Trophoblast cell (in vitro differentiated cells and primary cell): Measurements from ENCODE around the gene PDHB.
A peak's percentile ranks its signal among the peaks of the same experiment; 100 is the strongest.

ENCODE experiments used
- DNase-seq, 2 donors: peaks; one replicate each; pipeline ENCODE4 v3.0.0-alpha.2; 2016
- H2AFZ ChIP-seq: 2 replicates; pipeline ENCODE4 v1.6.1; 2013; ENCODE audit warnings: low read length, moderate library complexity, mild to moderate bottlenecking; ENCODE audit not compliant: insufficient read depth, poor library complexity
- H2AK5ac ChIP-seq: 2 replicates; pipeline ENCODE4 v1.6.1; 2013; ENCODE audit warnings: mild to moderate bottlenecking, low read length
- H2BK120ac ChIP-seq: 2 replicates; pipeline ENCODE4 v1.6.1; 2013; ENCODE audit warnings: low read length, mild to moderate bottlenecking, moderate library complexity; ENCODE audit not compliant: insufficient read depth, poor library complexity
- H2BK12ac ChIP-seq: 2 replicates; pipeline ENCODE4 v1.6.1; 2013; ENCODE audit warnings: mild to moderate bottlenecking, low read length, moderate library complexity
- H2BK5ac ChIP-seq: 2 replicates; pipeline ENCODE4 v1.6.1; 2013; ENCODE audit warnings: low read length, low read depth, moderate library complexity, mild to moderate bottlenecking; ENCODE audit not compliant: poor library complexity
- H3K14ac ChIP-seq: 2 replicates; pipeline ENCODE4 v1.6.1; 2013; ENCODE audit warnings: mild to moderate bottlenecking, low read length
- H3K18ac ChIP-seq: 2 replicates; pipeline ENCODE4 v1.6.1; 2013; ENCODE audit warnings: mild to moderate bottlenecking, low read length
- H3K23ac ChIP-seq: 2 replicates; pipeline ENCODE4 v1.6.1; 2013; ENCODE audit warnings: low read length
- H3K27ac ChIP-seq: 2 replicates; pipeline ENCODE4 v1.5.1; 2013; ENCODE audit warnings: low read depth, mild to moderate bottlenecking, inconsistent platforms, low read length, moderate library complexity
- H3K27me3 ChIP-seq: 2 replicates; pipeline ENCODE4 v1.6.1; 2013; ENCODE audit warnings: inconsistent platforms, mild to moderate bottlenecking, low read length, moderate library complexity; ENCODE audit not compliant: insufficient read depth
- H3K36me3 ChIP-seq, 2 experiments: 1 replicate in 1 of 2; 2 replicates in 1 of 2; pipeline ENCODE4 v1.6.1; 2013; ENCODE audit warnings: low read length in 2 of 2, mild to moderate bottlenecking in 2 of 2, moderate library complexity in 1 of 2; ENCODE audit not compliant: insufficient read depth in 2 of 2, control insufficient read depth in 1 of 2
- H3K4ac ChIP-seq: 2 replicates; pipeline ENCODE4 v1.6.1; 2013; ENCODE audit warnings: low read depth, mild to moderate bottlenecking, low read length, moderate library complexity
- H3K4me1 ChIP-seq, 2 experiments: 1 replicate in 1 of 2; 2 replicates in 1 of 2; pipeline ENCODE4 v1.6.1; 2013; ENCODE audit warnings: low read length in 2 of 2, mild to moderate bottlenecking in 2 of 2, moderate library complexity in 1 of 2; ENCODE audit not compliant: insufficient read depth in 2 of 2, control insufficient read depth in 1 of 2
- H3K4me2 ChIP-seq: 2 replicates; pipeline ENCODE4 v1.6.1; 2013; ENCODE audit warnings: inconsistent platforms, mild to moderate bottlenecking, low read length, moderate library complexity
- H3K4me3 ChIP-seq: 2 replicates; pipeline ENCODE4 v1.5.1; 2013; ENCODE audit warnings: mild to moderate bottlenecking, low read depth, low read length, inconsistent platforms
- H3K79me1 ChIP-seq: one replicate; pipeline ENCODE4 v1.6.1; 2013; ENCODE audit warnings: low read length
- H3K79me2 ChIP-seq: 2 replicates; pipeline ENCODE4 v1.6.1; 2013; ENCODE audit warnings: low read length, mild to moderate bottlenecking; ENCODE audit not compliant: control insufficient read depth, insufficient read depth, poor library complexity
- H3K9ac ChIP-seq: 2 replicates; pipeline ENCODE4 v1.6.1; 2013; ENCODE audit warnings: mild to moderate bottlenecking, low read length
- H3K9me3 ChIP-seq: 2 replicates; pipeline ENCODE4 v1.6.1; 2013; ENCODE audit warnings: low read depth, mild to moderate bottlenecking, control low read depth, inconsistent platforms, low read length; ENCODE audit not compliant: insufficient read depth
- H4K12ac ChIP-seq: 2 replicates; pipeline ENCODE4 v1.6.1; 2013; ENCODE audit warnings: low read depth, mild to moderate bottlenecking, low read length, moderate library complexity
- H4K8ac ChIP-seq: 2 replicates; pipeline ENCODE4 v1.6.1; 2013; ENCODE audit warnings: low read depth, mild to moderate bottlenecking, low read length, moderate library complexity
- H4K91ac ChIP-seq: one replicate; pipeline ENCODE4 v1.6.1; 2013; ENCODE audit warnings: low read depth, mild to moderate bottlenecking, low read length, moderate library complexity
- WGBS: extraction: QIAGEN DNeasy Blood & Tissue Kit; methylation state at CpG from one replicate; pipeline ENCODE4 v1.1.7; 2013; ENCODE audit warnings: missing lambda C conversion rate; ENCODE audit not compliant: insufficient read length, insufficient coverage; ENCODE audit errors: extremely low coverage; 5-methylcytosine and 5-hydroxymethylcytosine counted together

The PDHB gene

GRCh38 chr3:58411036-58411435, 22.6 kb downstream of the PDHB start:
- WGBS: no CpG with 5 or more reads among the region's 3 CpGs
- Histone ChIP-seq H3K36me3 (peaks cover 0 to 2% of the 10 kb centered on the region in 2 experiments), H3K14ac (no peak overlapping the region), H3K4me1 (peaks cover 2 to 6% of the 10 kb centered on the region in 2 experiments), H3K27me3 (no peaks in the 10 kb centered on the region), H3K9me3 (no peaks in the 10 kb centered on the region), H2BK120ac (no peak overlapping the region), H3K79me1 (no peaks in the 10 kb centered on the region), H4K91ac (no peak overlapping the region), H3K4me3 (no peak overlapping the region), H2BK12ac (no peak overlapping the region), H3K79me2 (no peaks in the 10 kb centered on the region), H3K4me2 (no peak overlapping the region), H2AFZ (no peak overlapping the region), H3K18ac (no peak overlapping the region), H3K23ac (no peak overlapping the region), H2BK5ac (no peak overlapping the region), H3K27ac (no peak overlapping the region), H3K9ac (no peak overlapping the region), H4K8ac (no peak overlapping the region), H3K4ac (no peak overlapping the region), H2AK5ac (no peak overlapping the region), H4K12ac (no peak overlapping the region)
- peak; percentile 54 to 76 for DNase-seq

GRCh38 chr3:58409663-58410062, 24.0 kb downstream of the PDHB start:
- WGBS: no CpG with 5 or more reads among the region's 3 CpGs
- H2AFZ ChIP-seq: no peak overlapping the region
- H3K4me3 ChIP-seq: no peak overlapping the region

GRCh38 chr3:58408906-58409305, 24.7 kb downstream of the PDHB start:
- no peak overlapping the region for H3K14ac ChIP-seq
- H3K27me3 ChIP-seq: no peaks in the 10 kb centered on the region
- peak; percentile 61 to 83 for DNase-seq
- H2BK12ac ChIP-seq: no peak overlapping the region
- no peak overlapping the region for H4K8ac ChIP-seq
- H2BK5ac ChIP-seq: no peak overlapping the region
- H3K27ac ChIP-seq: no peak overlapping the region
- H3K79me2 ChIP-seq: no peaks in the 10 kb centered on the region
- no peak overlapping the region for H2AFZ ChIP-seq
- H3K9ac ChIP-seq: no peak overlapping the region
- WGBS: no CpG with 5 or more reads among the region's 5 CpGs
- no peak overlapping the region for H3K4me3 ChIP-seq
- no peaks in the 10 kb centered on the region for H3K79me1 ChIP-seq
- H4K91ac ChIP-seq: no peak overlapping the region
- no peak overlapping the region for H3K18ac ChIP-seq
- no peak overlapping the region for H2BK120ac ChIP-seq
- H3K36me3 ChIP-seq: peaks cover 0 to 2% of the 10 kb centered on the region in 2 experiments
- peaks cover 0 to 6% of the 10 kb centered on the region in 2 experiments for H3K4me1 ChIP-seq
- H3K4me2 ChIP-seq: no peak overlapping the region
- no peaks in the 10 kb centered on the region for H3K9me3 ChIP-seq
- no peak overlapping the region for H2AK5ac ChIP-seq
- H3K23ac ChIP-seq: no peak overlapping the region
- no peak overlapping the region for H4K12ac ChIP-seq
- H3K4ac ChIP-seq: no peak overlapping the region

More at GRCh38 chr3:58409663-58410062, 24.0 kb downstream of the PDHB start:
- no peak overlapping the region for H4K91ac ChIP-seq
- H2BK5ac ChIP-seq: no peak overlapping the region
- no peak overlapping the region for H4K12ac ChIP-seq
- H2BK120ac ChIP-seq: no peak overlapping the region
- H3K9me3 ChIP-seq: no peaks in the 10 kb centered on the region
- no peak overlapping the region for H3K9ac ChIP-seq
- no peak overlapping the region for H3K14ac ChIP-seq
- H3K79me1 ChIP-seq: no peaks in the 10 kb centered on the region
- DNase-seq: no peak
- H3K27ac ChIP-seq: no peak overlapping the region
- no peak overlapping the region for H2BK12ac ChIP-seq
- H3K4ac ChIP-seq: no peak overlapping the region
- H4K8ac ChIP-seq: no peak overlapping the region
- no peaks in the 10 kb centered on the region for H3K27me3 ChIP-seq
- H3K23ac ChIP-seq: no peak overlapping the region
- no peaks in the 10 kb centered on the region for H3K79me2 ChIP-seq
- H3K4me1 ChIP-seq: peaks cover 0 to 6% of the 10 kb centered on the region in 2 experiments
- H3K36me3 ChIP-seq: peaks cover 0 to 2% of the 10 kb centered on the region in 2 experiments
- H2AK5ac ChIP-seq: no peak overlapping the region
- no peak overlapping the region for H3K18ac ChIP-seq
- no peak overlapping the region for H3K4me2 ChIP-seq

GRCh38 chr3:58404396-58404795, 29.2 kb downstream of the PDHB start:
- Histone ChIP-seq H4K8ac (no peak overlapping the region), H3K9me3 (no peaks in the 10 kb centered on the region), H3K27me3 (no peaks in the 10 kb centered on the region), H3K4me1 (no peaks in the 10 kb centered on the region), H2BK5ac (no peak overlapping the region), H4K12ac (no peak overlapping the region), H3K36me3 (no peaks in the 10 kb centered on the region), H3K79me2 (no peaks in the 10 kb centered on the region), H2BK120ac (no peak overlapping the region), H2AK5ac (no peak overlapping the region), H4K91ac (no peak overlapping the region), H3K4me3 (no peak overlapping the region), H3K4me2 (no peak overlapping the region), H3K9ac (no peak overlapping the region), H3K18ac (no peak overlapping the region), H3K4ac (no peak overlapping the region), H2AFZ (no peak overlapping the region), H3K23ac (no peak overlapping the region), H2BK12ac (no peak overlapping the region), H3K14ac (no peak overlapping the region), H3K79me1 (no peaks in the 10 kb centered on the region), H3K27ac (no peak overlapping the region)
- WGBS: no CpG with 5 or more reads among the region's 4 CpGs
- DNase-seq: no peak
